Right atrium auricular region (tissue), 2 donors: Measurements from ENCODE around the gene CLEC16A. TPM values are rescaled to one million over a fixed set of nuclear protein-coding genes. Genes with fewer than 3 reads are reported as not detected.

Source experiments
- DNase-seq: peaks from one replicate; pipeline ENCODE4 v3.0.0-alpha.2; 2019; ENCODE audit warnings: low spot score
- H3K27ac ChIP-seq, 2 donors: fragments of 200-600 bp; sonication (generic); 1 replicate in 1 of 2; 2 replicates in 1 of 2; pipeline ENCODE4 v1.5.1; 2016 to 2019
- H3K27me3 ChIP-seq, 2 donors: fragments of 200-600 bp; sonication (generic); one replicate each; pipeline versions ENCODE4 v1.5.1 to v1.6.0; 2017 to 2019
- H3K36me3 ChIP-seq: fragments of 200-600 bp; sonication (generic); one replicate; pipeline ENCODE4 v1.5.1; 2016
- H3K4me1 ChIP-seq, 2 donors: fragments of 200-600 bp; sonication (generic); one replicate each; pipeline versions ENCODE4 v1.5.1 to v1.6.0; 2017 to 2019
- H3K4me3 ChIP-seq, 2 donors: fragments of 200-600 bp; sonication (generic); 1 replicate in 1 of 2; 2 replicates in 1 of 2; pipeline ENCODE4 v1.5.1; 2017 to 2019; ENCODE audit warnings: mild to moderate bottlenecking in 1 of 2, moderate library complexity in 1 of 2
- H3K9me3 ChIP-seq, 2 donors: fragments of 200-600 bp; sonication (generic); one replicate each; pipeline ENCODE4 v1.5.1; 2019
- CTCF ChIP-seq, 2 donors: fragments of 200-600 bp; sonication (generic); IDR thresholded peaks; one replicate each; pipeline ENCODE4 v1.5.1; 2019; ENCODE audit warnings: antibody characterized with exemption in 2 of 2
- total RNA-seq, 2 donors: library from RNA; depleted of rRNA; stranded (reverse); fragments of >200 nt; gene quantifications; one replicate each; pipeline ENCODE4 v1.1.0, GENCODE V29; 2016

Gene CLEC16A
- total RNA-seq, 2 donors from 2014 or later, result 24.1 to 49.0 TPM

- no peak overlapping the region for H3K4me3 ChIP-seq
- H3K4me1 ChIP-seq, result no peaks in the 10 kb centered on the region
- H3K9me3 ChIP-seq, result no peaks in the 10 kb centered on the region
- no peak overlapping the region for H3K27ac ChIP-seq
- no peak for DNase-seq
- H3K36me3 ChIP-seq, result peaks cover 6% of the 10 kb centered on the region
- no peaks in the 10 kb centered on the region for H3K27me3 ChIP-seq
- TF ChIP-seq CTCF (IDR thresholded peaks at IDR 0.05), result no peak
Measured at GRCh38 chr16:11067697-11068141, 123.4 kb downstream of the CLEC16A start.

- no peak for DNase-seq
- no peak overlapping the region for H3K4me3 ChIP-seq
- TF ChIP-seq CTCF (IDR thresholded peaks at IDR 0.05), result no peak
Measured at GRCh38 chr16:11071829-11072228, 127.5 kb downstream of the CLEC16A start.

GRCh38 chr16:11072420-11073153 lies 128.2 kb downstream of the CLEC16A start:
- no peak for TF ChIP-seq CTCF (IDR thresholded peaks at IDR 0.05)
- Histone ChIP-seq H3K27me3 (no peaks in the 10 kb centered on the region), H3K36me3 (peaks cover 3% of the 10 kb centered on the region), H3K9me3 (no peaks in the 10 kb centered on the region), H3K4me3 (no peak overlapping the region), H3K4me1 (no peaks in the 10 kb centered on the region), H3K27ac (no peak overlapping the region)
- DNase-seq, result no peak

More at GRCh38 chr16:11071829-11072228, 127.5 kb downstream of the CLEC16A start:
- no peaks in the 10 kb centered on the region for H3K4me1 ChIP-seq
- H3K36me3 ChIP-seq, result peaks cover 3% of the 10 kb centered on the region
- H3K9me3 ChIP-seq, result no peaks in the 10 kb centered on the region
- H3K27me3 ChIP-seq, result no peaks in the 10 kb centered on the region
- H3K27ac ChIP-seq, result no peak overlapping the region

GRCh38 chr16:11073407-11073999 lies 129.1 kb downstream of the CLEC16A start:
- TF ChIP-seq CTCF (IDR thresholded peaks at IDR 0.05), result no peak
- DNase-seq, result no peak
- Histone ChIP-seq H3K27me3 (no peaks in the 10 kb centered on the region), H3K4me1 (peaks cover 0 to 6% of the 10 kb centered on the region in 2 donors), H3K36me3 (peaks cover 3% of the 10 kb centered on the region), H3K4me3 (no peak overlapping the region), H3K27ac (no peak overlapping the region), H3K9me3 (no peaks in the 10 kb centered on the region)

- Histone ChIP-seq H3K4me1 (peaks cover 0 to 13% of the 10 kb centered on the region in 2 donors), H3K36me3 (peaks cover 3% of the 10 kb centered on the region), H3K27me3 (no peaks in the 10 kb centered on the region), H3K9me3 (no peaks in the 10 kb centered on the region), H3K4me3 (no peak overlapping the region), H3K27ac (no peak overlapping the region)
- DNase-seq, result no peak
- TF ChIP-seq CTCF (IDR thresholded peaks at IDR 0.05), result no peak
Measured at GRCh38 chr16:11074131-11074530, 129.8 kb downstream of the CLEC16A start.
